ENCODE results near the gene CC2D1A. TPM values are rescaled to one million over a fixed set of nuclear protein-coding genes. Genes with fewer than 3 reads are reported as not detected.

Gene CC2D1A
- total RNA-seq, 2 experiments from 2014 or later: 16.4 to 16.9 TPM

- ATAC-seq (ENCODE audit: poor library complexity) (no peak), DNase-seq (no peak)
- H3K27me3 Mint-ChIP-seq: peaks cover 11% of the 10 kb centered on the region
- H3K27ac Mint-ChIP-seq: no peak within 1 kb of the TSS
- Histone ChIP-seq H3K27ac (ENCODE audit: low read depth in 1 of 2, low read length in 2 of 2) (no peak within 1 kb of the TSS), H3K36me3 (ENCODE audit: insufficient read depth, low read length) (no peaks in the 10 kb centered on the region), H3K4me1 (ENCODE audit: insufficient read depth, low read length) (peaks cover 5% of the 10 kb centered on the region), H3K27me3 (ENCODE audit: control insufficient read depth in 1 of 2, insufficient read depth in 2 of 2, low read length in 2 of 2) (peaks cover 7 to 9% of the 10 kb centered on the region in 2 experiments), H3K4me3 (ENCODE audit: low read length) (no peak within 1 kb of the TSS), H3K9me3 (ENCODE audit: control insufficient read depth in 1 of 2, insufficient read depth in 1 of 2, low read length in 2 of 2) (peaks cover 0 to 8% of the 10 kb centered on the region in 2 experiments)
- no peaks in the 10 kb centered on the region for H3K4me1 Mint-ChIP-seq (ENCODE audit: low read depth)
- intact Hi-C loops (cut with DNase I, micrococcal nuclease): no loop called here
- H3K9me3 Mint-ChIP-seq: no peaks in the 10 kb centered on the region
- H3K4me3 Mint-ChIP-seq: no peak within 1 kb of the TSS
- POLR2A ChIA-PET: no interaction called here
- CTCF ChIA-PET: no interaction called here
- no peaks in the 10 kb centered on the region for H3K36me3 Mint-ChIP-seq (ENCODE audit: low read depth)
- TF ChIP-seq CTCF (IDR thresholded peaks at IDR 0.05): no peak
These were observed 32.5 kb downstream of the CC2D1A start, which contains the start of gene PODNL1 for GRCh38 chr19:13938301-13939064. Gene PODNL1, minus strand, starts transcription at chr19:13938417. Its CDS starts 236 bp downstream, at chr19:13938181.

DNA sequence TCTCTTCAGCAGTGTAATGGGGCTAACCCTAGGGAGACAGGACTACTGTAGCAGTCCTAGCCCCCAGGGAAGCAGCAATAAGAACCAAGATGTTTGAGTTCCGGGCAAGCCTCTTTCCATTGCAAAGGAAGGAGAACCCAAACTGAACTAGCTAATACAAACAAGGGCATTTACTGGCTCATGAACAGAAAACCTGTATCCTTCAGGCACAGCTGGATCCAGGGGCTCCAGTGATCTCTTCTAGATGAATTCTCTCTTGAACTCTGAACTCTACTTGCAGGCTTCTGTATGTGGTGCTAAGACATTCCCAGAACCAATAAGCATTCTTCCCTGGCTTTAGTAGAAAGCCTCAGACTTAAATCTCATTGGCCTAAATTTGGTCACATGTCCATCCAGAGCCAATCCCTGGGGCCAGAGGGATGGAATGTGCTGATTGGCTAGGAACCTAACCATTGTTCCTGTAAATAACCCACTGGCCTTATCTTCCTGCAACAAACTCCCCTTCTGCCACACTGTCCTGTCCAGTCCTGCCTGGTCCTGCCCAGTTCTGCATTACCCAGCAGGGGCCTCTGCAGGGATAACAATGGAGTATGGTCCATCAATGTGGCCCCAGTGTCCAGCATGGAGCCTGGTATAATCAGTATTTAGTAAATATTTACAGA, 36.2 kb downstream of the CC2D1A start:
- CTCF ChIA-PET: no interaction called here
- no peak overlapping the region for H3K27ac Mint-ChIP-seq

GRCh38 chr19:13946414-13946813, 40.4 kb downstream of the CC2D1A start:
- no peaks in the 10 kb centered on the region for H3K4me1 ChIP-seq (ENCODE audit: insufficient read depth, low read length)
- H3K36me3 Mint-ChIP-seq (ENCODE audit: low read depth): no peaks in the 10 kb centered on the region
- DNase-seq (no peak), ATAC-seq (ENCODE audit: poor library complexity) (no peak)
- no peaks in the 10 kb centered on the region for H3K27me3 Mint-ChIP-seq
- H3K27ac ChIP-seq (ENCODE audit: low read depth in 1 of 2, low read length in 2 of 2): no peak overlapping the region
- intact Hi-C loops (cut with DNase I, micrococcal nuclease): no loop called here
- no peak overlapping the region for H3K4me3 Mint-ChIP-seq
- no peak overlapping the region for H3K27ac Mint-ChIP-seq
- ChIA-PET CTCF (no interaction called here), POLR2A (no interaction called here)
- H3K9me3 ChIP-seq (ENCODE audit: control insufficient read depth in 1 of 2, insufficient read depth in 1 of 2, low read length in 2 of 2): peaks cover 0 to 8% of the 10 kb centered on the region in 2 experiments
- H3K9me3 Mint-ChIP-seq: no peaks in the 10 kb centered on the region
- no peaks in the 10 kb centered on the region for H3K36me3 ChIP-seq (ENCODE audit: insufficient read depth, low read length)
- TF ChIP-seq CTCF (IDR thresholded peaks at IDR 0.05): no peak
- no peaks in the 10 kb centered on the region for H3K4me1 Mint-ChIP-seq (ENCODE audit: low read depth)
- no peaks in the 10 kb centered on the region for H3K27me3 ChIP-seq (ENCODE audit: control insufficient read depth in 1 of 2, insufficient read depth in 2 of 2, low read length in 2 of 2)
- no peak overlapping the region for H3K4me3 ChIP-seq (ENCODE audit: low read length)

More for the DNA sequence above, 36.2 kb downstream of the CC2D1A start:
- ATAC-seq (ENCODE audit: poor library complexity) (no peak), DNase-seq (no peak)
- Histone ChIP-seq H3K4me1 (ENCODE audit: insufficient read depth, low read length) (peaks cover 5% of the 10 kb centered on the region), H3K27me3 (ENCODE audit: control insufficient read depth in 1 of 2, insufficient read depth in 2 of 2, low read length in 2 of 2) (peaks cover 3 to 9% of the 10 kb centered on the region in 2 experiments), H3K4me3 (ENCODE audit: low read length) (no peak overlapping the region), H3K36me3 (ENCODE audit: insufficient read depth, low read length) (no peaks in the 10 kb centered on the region), H3K9me3 (ENCODE audit: control insufficient read depth in 1 of 2, insufficient read depth in 1 of 2, low read length in 2 of 2) (peaks cover 0 to 8% of the 10 kb centered on the region in 2 experiments), H3K27ac (ENCODE audit: low read depth in 1 of 2, low read length in 2 of 2) (no peak overlapping the region)
- Mint-ChIP-seq H3K36me3 (ENCODE audit: low read depth) (no peaks in the 10 kb centered on the region), H3K9me3 (no peaks in the 10 kb centered on the region), H3K4me3 (no peak overlapping the region), H3K27me3 (peaks cover 5% of the 10 kb centered on the region), H3K4me1 (ENCODE audit: low read depth) (no peaks in the 10 kb centered on the region)
- POLR2A ChIA-PET: no interaction called here
- intact Hi-C loops (cut with DNase I, micrococcal nuclease): no loop called here
- no peak for TF ChIP-seq CTCF (IDR thresholded peaks at IDR 0.05)
